ENCODE results near the gene EPHB4.

DNA sequence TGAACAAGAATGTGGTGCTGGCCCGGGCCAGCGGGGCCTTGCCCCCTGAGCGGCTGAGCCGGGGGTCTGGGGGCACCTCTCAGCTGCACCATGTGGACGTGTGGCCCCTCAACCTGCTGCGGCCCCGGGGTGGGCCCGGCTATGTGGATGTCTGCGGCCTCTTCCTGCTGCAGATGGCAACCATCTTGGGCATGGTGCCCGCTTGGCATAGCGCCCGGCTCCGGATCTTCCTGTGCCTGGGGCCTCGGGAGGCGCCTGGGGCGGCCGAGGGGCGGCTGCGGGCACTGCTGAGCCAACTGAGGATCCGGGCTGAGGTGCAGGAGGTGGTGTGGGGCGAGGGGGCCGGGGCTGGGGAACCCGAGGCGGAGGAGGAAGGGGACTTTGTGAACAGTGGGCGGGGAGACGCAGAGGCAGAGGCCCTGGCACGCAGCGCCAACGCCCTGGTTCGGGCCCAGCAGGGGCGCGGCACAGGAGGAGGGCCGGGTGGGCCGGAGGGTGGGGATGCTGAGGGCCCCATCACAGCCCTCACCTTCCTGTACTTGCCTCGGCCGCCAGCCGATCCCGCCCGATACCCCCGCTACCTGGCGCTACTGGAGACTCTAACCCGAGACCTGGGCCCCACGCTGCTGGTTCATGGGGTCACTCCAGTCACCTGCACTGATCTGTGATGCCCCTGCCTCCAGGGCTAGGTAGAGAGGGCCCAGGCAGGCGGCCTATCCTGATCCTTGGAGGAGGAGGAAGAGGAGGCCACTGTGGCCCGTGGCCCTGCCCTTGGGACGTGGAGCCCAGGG, 38.8 kb upstream of the EPHB4 start:
- TF ChIP-seq, protein P1, sequence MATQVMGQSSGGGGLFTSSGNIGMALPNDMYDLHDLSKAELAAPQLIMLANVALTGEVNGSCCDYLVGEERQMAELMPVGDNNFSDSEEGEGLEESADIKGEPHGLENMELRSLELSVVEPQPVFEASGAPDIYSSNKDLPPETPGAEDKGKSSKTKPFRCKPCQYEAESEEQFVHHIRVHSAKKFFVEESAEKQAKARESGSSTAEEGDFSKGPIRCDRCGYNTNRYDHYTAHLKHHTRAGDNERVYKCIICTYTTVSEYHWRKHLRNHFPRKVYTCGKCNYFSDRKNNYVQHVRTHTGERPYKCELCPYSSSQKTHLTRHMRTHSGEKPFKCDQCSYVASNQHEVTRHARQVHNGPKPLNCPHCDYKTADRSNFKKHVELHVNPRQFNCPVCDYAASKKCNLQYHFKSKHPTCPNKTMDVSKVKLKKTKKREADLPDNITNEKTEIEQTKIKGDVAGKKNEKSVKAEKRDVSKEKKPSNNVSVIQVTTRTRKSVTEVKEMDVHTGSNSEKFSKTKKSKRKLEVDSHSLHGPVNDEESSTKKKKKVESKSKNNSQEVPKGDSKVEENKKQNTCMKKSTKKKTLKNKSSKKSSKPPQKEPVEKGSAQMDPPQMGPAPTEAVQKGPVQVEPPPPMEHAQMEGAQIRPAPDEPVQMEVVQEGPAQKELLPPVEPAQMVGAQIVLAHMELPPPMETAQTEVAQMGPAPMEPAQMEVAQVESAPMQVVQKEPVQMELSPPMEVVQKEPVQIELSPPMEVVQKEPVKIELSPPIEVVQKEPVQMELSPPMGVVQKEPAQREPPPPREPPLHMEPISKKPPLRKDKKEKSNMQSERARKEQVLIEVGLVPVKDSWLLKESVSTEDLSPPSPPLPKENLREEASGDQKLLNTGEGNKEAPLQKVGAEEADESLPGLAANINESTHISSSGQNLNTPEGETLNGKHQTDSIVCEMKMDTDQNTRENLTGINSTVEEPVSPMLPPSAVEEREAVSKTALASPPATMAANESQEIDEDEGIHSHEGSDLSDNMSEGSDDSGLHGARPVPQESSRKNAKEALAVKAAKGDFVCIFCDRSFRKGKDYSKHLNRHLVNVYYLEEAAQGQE (IDR thresholded peaks at IDR 0.05; ENCODE audit: insufficient read depth in 1 of 2, low read depth in 2 of 2, low read length in 1 of 2) = no peak
- TF ChIP-seq POLR2AphosphoS5 (IDR thresholded peaks at IDR 0.05; ENCODE audit: low read depth, low read length) (no peak), TCF7L2 (IDR thresholded peaks at IDR 0.05; ENCODE audit: low read depth, low read length) (no peak)
- TF ChIP-seq, protein P2, sequence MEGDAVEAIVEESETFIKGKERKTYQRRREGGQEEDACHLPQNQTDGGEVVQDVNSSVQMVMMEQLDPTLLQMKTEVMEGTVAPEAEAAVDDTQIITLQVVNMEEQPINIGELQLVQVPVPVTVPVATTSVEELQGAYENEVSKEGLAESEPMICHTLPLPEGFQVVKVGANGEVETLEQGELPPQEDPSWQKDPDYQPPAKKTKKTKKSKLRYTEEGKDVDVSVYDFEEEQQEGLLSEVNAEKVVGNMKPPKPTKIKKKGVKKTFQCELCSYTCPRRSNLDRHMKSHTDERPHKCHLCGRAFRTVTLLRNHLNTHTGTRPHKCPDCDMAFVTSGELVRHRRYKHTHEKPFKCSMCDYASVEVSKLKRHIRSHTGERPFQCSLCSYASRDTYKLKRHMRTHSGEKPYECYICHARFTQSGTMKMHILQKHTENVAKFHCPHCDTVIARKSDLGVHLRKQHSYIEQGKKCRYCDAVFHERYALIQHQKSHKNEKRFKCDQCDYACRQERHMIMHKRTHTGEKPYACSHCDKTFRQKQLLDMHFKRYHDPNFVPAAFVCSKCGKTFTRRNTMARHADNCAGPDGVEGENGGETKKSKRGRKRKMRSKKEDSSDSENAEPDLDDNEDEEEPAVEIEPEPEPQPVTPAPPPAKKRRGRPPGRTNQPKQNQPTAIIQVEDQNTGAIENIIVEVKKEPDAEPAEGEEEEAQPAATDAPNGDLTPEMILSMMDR (IDR thresholded peaks at IDR 0.05) = no peak

Data from Panc1 (cell line).